GM20000 (cell line): Measurements from ENCODE around the gene DNMT3B.
"Not testable (repeated sequence)": the region's sequence is repeated elsewhere in the genome, so short reads cannot be mapped to it uniquely, and the experiment has no call there.

Experiments used
- DNase-seq: peaks from one replicate; pipeline ENCODE4 v3.0.0; 2012; ENCODE audit warnings: low spot score
- CTCF ChIP-seq: IDR thresholded peaks from 2 replicates; pipeline ENCODE4 v1.5.1; 2012; ENCODE audit warnings: mild to moderate bottlenecking, control low read depth; ENCODE audit errors: extremely low read depth, missing control alignments

DNMT3B gene

DNA sequence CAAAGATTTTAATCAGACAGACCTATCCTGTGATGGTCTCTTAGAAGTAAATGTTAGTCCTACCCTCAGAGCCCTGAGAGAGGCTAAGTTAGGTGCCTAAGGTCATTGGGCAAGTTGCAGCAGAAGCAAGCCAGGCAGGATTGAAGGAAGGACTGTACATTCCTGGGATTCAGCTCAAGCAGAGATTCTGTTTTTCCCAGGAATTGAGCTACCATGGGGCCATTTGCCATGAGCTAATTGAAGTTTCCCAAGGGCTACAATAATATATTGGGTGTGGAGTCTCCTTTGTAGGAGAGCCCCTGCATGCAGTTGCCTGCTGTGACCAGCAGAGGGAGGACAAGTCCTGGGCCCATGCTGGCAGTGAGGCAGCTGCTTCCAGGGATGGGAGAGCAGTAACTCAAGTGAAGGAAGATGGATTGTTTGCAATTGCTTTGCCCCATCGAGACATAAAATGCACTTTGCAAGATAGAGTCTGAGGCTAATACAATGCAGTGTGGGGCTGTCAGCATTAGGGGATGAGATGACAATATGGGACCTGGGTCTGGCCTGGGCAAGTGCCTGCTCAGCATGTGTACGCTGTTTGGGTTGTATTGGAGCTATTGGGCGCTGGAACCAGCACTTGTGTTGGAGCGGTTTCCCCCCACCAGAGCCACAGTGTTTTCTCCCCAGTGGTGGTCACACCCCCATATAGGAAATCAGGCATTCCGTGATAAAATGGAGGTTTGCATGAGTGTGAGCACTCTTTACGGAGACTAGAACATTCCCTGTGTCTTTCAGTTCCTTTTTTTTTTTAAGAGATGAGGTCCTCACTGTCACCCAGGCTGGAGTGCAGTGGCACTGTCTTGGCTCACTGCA lies 27.9 kb downstream of the DNMT3B start:
- peak; percentile 84 for DNase-seq
- TF ChIP-seq CTCF = peak; percentile 97

GRCh38 chr20:32790751-32791057 lies 28.5 kb downstream of the DNMT3B start:
- TF ChIP-seq CTCF = no peak
- DNase-seq = no peak

DNA sequence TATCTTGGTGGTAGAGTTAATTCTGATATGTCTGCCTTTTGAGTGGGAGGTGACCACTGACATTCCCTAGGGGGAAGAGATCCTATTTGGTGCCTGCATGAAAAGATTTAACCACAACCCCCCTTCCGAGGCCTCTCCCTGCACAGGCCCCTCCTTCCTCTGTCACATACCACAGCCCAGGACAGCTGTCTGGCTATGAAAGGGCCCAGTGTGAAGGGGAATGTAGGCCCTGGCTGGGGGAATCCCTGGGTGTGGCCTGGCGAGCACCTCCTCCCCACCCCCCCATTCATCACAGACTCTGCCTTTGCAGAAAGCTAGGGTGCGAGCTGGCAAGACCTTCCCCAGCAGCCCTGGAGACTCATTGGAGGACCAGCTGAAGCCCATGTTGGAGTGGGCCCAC lies 30.1 kb downstream of the DNMT3B start:
- no peak for TF ChIP-seq CTCF
- peak; percentile 79 for DNase-seq

DNA sequence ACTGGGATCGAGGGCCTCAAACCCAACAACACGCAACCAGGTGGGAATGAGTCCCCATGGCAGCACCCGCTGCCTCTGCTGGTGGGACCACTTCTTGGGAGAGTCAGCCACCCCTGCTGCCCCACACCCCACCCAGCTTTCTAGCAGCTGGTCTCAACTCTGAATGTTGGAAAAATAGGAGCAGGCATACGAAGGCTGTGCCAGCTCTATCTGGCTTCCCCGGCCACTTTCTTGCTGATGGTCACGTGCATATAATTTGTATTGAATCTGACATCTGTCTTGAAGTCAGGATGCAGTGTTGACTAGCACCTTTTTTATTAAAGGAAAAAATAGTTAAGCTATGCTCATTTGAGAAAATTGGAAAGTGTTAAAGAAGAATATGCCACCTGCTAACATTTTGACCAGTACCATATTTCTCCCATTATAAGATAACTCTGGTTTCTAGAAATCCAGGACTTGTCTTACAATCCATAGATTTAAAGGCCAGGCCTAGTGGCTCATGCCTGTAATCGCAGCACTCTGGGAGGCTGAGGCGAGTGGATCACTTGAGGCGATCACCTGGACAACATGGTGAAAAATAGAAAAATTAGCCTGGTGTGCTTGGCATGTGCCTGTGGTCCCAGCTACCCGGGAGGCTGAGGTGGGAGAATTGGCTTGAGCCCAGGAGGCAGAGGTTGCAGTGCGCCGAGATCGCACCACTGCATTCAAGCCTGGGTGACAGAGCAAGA lies 30.7 kb downstream of the DNMT3B start:
- TF ChIP-seq CTCF = no peak

GRCh38 chr20:32796383-32796948 lies 34.3 kb downstream of the DNMT3B start:
- TF ChIP-seq CTCF = no peak
- no peak for DNase-seq

More for the DNA sequence above, 30.7 kb downstream of the DNMT3B start:
- DNase-seq = no peak

- TF ChIP-seq CTCF = no peak
- DNase-seq = no peak
These were observed 34.8 kb downstream of the DNMT3B start for GRCh38 chr20:32796981-32797451.

DNA sequence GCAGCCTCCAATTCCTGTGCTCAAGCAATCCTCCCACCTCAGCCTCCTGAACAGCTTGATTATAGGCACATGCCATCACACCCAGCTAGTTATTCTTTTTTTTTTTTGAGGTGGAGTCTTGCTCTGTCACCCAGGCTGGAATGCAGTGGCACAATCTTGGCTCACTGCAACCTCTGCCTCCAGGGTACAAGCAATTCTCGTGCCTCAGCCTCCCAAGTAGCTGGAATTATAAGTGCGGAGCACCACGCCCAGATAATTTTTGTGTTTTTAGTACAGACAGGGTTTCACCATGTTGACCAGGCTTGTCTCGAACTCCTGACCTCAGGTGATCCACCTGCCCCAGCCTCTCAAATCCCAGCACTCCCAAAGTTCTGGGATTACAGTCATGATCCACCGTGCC lies 35.4 kb downstream of the DNMT3B start:
- not testable (repeated sequence) for DNase-seq
